AG04449 (cell line): ENCODE measurements around the gene PNP.

Experiments used
- CTCF ChIA-PET: fragments of 350-600 bp; formaldehyde crosslinking; extraction: SDS; loops from one replicate; lab custom pipeline; 2021; ENCODE audit warnings: antibody characterized with exemption; lab: Yijun Ruan, JAX
- POLR2A ChIA-PET: fragments of 400-600, 350-600 bp; formaldehyde crosslinking; extraction: SDS; loops from one replicate; lab custom pipeline; 2020; ENCODE audit warnings: antibody characterized with exemption, inconsistent platforms; lab: Yijun Ruan, JAX
- DNase-seq: peaks from one replicate; pipeline ENCODE4 v3.0.0-alpha.2; 2010; ENCODE audit warnings: low read depth, low spot score
- H3K4me3 ChIP-seq: 2 replicates; pipeline ENCODE4 v1.5.1; 2011; ENCODE audit warnings: low read depth, mild to moderate bottlenecking, control low read depth, low read length
- CTCF ChIP-seq: IDR thresholded peaks from one replicate; pipeline ENCODE4 v1.5.1; 2011; ENCODE audit warnings: mild to moderate bottlenecking, moderate library complexity, low read length, control low read depth, inconsistent platforms; ENCODE audit not compliant: insufficient read depth; ENCODE audit errors: missing control alignments

Gene PNP

GRCh38 chr14:20427231-20428009 lies 41.8 kb upstream of the PNP start:
- TF ChIP-seq CTCF, result no peak
- H3K4me3 ChIP-seq, result no peak overlapping the region
- ChIA-PET POLR2A (no interaction called here), CTCF (interaction anchor here (3.2 to 4.2 kb wide), 2 partner anchors 12 to 180 kb away, joined by 8 to 38 read pairs; no protein-coding TSS in a partner anchor)
- DNase-seq, result no peak

GRCh38 chr14:20428010-20428365 lies 41.2 kb upstream of the PNP start:
- CTCF ChIA-PET, result interaction anchor here (3.2 to 4.2 kb wide), 2 partner anchors 13 to 179 kb away, joined by 8 to 38 read pairs; no protein-coding TSS in a partner anchor
- TF ChIP-seq CTCF, result no peak
- H3K4me3 ChIP-seq, result no peak overlapping the region
- DNase-seq, result no peak
- POLR2A ChIA-PET, result no interaction called here

GRCh38 chr14:20428802-20429201 lies 40.4 kb upstream of the PNP start:
- TF ChIP-seq CTCF, result no peak
- CTCF ChIA-PET, result interaction anchor here (1.2 to 4.2 kb wide), 3 partner anchors 14 to 178 kb away, joined by 3 to 38 read pairs (median 8); no protein-coding TSS in a partner anchor
- POLR2A ChIA-PET, result no interaction called here
- no peak for DNase-seq
- H3K4me3 ChIP-seq, result no peak overlapping the region

DNA sequence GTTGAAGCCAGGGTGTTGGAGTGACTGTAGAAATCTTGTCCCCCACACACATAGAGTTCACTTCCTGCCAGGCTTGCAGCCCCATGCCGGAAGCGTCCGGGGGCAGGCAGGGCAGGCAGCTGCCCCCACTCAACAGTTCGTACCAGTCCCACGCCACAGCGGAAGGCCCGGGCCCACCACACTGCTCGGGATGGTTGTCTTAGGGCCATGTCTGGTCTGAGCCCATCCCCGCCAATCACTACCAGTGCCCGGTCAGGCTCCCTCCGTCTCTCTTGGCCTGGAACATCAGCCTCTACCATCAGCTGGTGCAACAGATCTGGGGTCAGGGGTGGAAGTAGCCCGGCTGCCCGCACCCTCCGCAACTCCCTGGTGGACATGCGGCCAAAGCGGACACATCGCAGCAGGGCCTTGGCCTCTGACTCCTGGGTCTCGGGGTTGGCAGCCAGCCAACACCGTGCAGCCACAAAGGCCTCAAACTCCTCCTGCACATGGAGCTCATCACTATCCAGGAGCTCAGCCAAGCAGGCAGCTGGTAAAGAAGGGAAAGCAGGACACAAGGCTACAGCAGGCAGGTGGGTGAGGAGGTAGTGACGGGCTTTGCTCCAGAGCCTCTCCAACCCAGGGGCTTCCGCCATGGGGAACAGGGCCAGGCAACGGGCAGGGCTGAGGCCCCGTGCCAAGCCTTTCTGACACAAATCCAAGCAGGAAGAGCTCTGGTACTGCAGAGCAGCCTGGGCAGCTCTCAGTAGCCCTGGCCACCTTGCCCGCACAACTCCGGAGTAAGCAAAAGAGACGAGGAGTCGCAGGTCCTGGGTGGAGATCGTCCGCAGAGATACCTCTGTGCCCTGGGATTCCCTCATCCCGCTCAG lies 39.2 kb upstream of the PNP start:
- TF ChIP-seq CTCF, result no peak
- CTCF ChIA-PET, result interaction anchor here (0.6 to 4.2 kb wide), 4 partner anchors 15 to 674 kb away, joined by 3 to 38 read pairs (median 6); no protein-coding TSS in a partner anchor
- DNase-seq, result no peak
- H3K4me3 ChIP-seq, result no peak overlapping the region
- POLR2A ChIA-PET, result no interaction called here

DNA sequence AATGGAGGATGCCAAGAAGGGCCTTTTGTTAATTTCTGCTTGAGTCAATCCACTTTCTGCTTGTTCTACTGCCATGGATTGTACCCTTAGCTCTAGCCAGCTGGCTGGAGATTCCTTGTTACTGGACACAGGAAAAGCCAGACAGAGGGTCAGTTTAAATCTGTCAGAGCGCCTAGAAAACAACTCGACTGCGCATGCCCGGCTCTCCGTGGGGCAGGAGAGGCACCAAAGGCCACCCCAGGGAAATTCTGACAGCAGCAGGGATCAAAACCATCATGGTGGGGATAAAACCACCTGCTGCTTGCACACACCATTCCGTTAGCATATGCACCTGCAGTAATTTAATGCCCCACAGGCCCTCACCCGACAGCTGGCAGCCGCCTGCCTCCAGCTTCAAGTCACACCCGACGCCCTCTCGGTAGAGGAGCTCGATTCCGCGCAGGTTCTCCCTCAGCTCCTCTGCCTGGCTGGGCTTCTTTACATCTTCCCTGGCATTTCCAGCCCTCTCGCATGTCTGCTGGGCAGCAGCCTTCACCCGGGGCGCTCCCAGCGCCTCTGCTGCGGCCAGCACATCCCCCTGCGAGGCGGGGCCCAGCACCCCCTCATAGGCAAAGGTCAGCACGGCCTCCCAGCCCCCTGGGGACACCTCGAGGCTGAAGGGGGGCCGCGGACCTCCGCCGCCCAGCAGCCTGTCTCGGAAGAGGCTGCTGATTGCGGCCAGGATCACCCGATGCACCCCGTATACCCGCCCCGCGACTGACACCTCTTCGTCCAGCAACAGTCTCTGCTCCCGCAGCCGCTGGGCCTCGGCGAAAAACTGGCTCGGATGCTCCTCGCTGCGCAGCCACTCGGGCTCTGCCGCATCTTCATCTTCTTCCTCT lies 34.3 kb upstream of the PNP start:
- POLR2A ChIA-PET, result interaction anchor here (0.7 to 1.2 kb wide), 3 partner anchors 20 to 82 kb away, joined by 3 read pairs; partner anchors contain the start of genes APEX1 and OSGEP
- H3K4me3 ChIP-seq, result peak overlapping the region; percentile 20
- no peak for DNase-seq
- no peak for TF ChIP-seq CTCF
- CTCF ChIA-PET, result interaction anchor here (1.1 to 4.6 kb wide), 2 partner anchors 20 to 175 kb away, joined by 3 to 51 read pairs; partner anchors contain the start of gene TEP1
